AG08396 (cell line): ENCODE results near the gene ATRN.

Source experiments
- DNase-seq: peaks from one replicate; pipeline ENCODE4 v3.0.0; 2012; ENCODE audit warnings: low spot score, mixed read lengths

The ATRN gene

DNA sequence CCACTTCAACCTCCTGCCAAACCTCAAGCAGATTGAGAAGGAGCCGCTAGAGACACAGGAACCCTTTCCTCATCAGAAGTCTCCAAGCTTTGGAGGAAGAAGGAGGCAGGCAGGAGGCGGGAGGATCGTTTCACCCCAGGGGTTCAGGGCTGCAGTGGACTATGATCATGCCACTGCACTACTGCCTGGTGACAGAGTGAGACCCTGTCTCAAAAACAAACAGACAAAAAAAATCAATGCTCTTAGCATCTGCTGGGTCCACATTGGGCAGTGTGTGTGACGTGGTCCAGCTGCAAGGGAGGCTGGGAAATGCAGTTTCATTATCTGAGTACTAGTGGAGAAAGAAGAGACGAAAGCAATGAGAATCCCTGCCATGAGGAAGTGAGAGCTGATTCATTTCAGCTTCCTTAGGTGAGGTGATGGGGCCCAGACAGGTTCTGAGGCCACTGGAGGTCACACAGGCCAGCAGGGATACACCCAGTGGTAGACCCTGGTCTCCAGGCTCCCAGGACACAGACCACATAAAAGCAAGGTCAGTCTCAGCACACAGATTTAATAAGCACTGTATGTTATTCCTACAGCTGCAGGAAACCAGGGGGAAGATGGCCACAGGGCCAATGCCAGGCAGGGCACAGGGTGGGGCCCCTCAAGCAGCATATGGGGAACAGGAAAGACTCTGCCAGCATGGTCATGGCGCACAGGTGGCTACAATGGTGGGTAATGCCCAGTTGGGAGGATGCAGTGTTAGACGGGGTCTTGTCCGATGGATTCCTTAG lies 188.1 kb downstream of the ATRN start:
- DNase-seq: no peak

DNA sequence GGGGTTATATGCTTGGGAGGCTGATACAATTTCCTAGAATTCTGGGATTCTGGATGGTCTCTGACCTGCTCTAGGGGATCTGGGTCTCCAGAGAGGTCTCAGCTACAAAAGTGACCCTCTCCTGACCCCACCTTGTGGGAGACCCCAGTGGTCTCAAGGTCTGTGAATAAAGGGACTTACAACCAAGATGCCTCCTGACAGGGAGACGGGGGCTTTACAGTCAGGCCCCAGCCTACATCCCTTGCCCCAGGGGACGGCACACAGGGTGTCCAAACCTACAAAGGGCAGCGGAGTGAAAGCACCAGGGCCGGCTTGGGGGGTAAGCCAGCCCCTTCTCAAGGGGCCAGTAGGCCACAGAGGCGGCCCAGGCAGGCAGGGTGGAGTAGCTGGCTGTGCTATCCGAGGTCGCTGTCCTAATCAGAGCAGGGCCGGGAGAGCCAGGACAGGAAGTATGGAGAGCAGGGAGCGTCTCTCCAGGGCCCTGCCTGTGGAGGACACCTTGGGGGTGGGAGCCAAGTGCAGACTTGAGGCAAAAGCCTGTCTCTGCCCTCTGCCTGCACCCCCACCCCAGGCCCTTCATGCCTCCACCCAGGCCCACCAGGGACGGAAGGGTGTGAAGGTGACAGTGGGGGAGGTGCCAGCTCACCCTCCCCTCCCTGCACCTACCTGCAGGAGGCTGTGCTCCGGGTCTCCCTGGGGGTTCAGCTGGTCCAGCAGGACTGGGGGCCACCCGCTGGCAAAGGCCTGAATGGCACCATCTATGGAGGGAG lies 188.9 kb downstream of the ATRN start:
- no peak for DNase-seq

DNA sequence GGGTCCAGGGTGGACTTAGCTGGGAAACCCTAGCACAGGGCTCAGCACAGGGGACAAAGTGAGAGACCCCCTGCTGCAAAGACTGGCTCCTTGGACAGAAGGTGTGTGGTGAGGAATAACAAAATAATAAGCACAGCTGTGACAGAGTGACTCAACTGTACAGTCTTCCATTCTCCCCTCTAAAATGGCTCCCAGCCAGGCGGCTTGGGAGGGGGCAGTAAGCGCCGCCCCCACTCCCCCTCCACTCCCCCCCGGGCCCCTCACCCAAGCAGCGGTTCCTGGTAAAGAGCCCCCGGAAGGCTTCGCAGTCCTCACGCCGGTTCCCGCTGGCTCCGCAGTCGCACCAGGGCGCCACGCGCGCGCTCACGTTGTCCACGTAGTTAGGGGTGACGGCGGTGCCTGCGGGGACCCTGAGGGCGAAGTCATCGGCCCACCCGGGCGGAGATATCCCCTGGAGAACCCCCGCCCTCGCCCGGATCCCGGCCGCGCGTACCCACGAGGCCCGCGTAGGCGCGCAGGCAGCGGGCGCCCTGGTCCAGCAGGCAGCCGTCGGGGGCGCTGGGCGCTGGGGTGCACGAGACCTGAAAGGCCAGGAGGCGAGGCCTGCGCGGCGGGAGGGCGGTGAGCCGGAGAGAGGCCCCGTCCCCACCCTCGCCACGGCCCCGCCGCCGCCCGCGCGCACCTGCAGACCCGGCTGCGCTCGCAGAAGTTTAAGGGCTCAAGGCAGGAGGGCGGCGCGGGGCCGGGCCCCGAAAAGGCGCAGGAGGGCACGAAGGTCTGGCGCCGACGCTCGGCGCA lies 189.6 kb downstream of the ATRN start:
- DNase-seq: no peak

DNA sequence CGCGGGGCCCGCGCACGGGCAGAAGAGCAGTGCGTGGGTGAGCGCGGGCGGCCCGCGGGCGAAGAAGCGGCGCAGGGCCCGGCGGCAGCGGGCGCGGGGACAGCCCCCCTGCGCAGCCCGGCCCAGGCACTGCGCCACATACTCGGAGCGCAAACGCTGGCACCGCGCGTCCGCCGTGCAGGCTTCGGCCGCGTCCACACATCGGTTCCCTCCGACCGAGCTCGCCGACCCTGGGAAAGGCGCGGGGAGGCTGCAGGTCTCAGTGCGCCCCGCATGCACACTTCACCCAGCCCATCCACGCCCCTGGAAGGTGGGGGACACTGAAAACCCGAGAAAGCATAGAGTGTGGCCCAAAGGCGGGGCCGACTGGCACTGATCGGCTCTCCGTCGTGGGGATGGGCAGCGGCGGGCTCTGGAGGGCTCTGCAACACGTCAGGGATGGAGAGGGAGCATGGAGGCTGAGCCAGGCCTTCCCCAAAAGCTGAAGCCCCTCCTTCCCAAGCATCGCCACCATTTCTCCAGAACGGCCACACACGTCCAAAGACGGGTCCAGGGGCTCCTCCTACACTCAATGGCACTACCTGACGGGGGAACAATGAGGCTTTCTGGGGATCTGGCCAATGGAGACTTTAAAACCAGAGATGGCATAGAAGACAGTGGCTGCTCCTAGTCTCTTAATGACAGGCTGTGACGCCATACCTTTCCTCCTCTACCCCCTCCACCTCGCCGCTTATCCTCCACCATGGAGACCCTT lies 190.4 kb downstream of the ATRN start:
- DNase-seq: no peak

DNA sequence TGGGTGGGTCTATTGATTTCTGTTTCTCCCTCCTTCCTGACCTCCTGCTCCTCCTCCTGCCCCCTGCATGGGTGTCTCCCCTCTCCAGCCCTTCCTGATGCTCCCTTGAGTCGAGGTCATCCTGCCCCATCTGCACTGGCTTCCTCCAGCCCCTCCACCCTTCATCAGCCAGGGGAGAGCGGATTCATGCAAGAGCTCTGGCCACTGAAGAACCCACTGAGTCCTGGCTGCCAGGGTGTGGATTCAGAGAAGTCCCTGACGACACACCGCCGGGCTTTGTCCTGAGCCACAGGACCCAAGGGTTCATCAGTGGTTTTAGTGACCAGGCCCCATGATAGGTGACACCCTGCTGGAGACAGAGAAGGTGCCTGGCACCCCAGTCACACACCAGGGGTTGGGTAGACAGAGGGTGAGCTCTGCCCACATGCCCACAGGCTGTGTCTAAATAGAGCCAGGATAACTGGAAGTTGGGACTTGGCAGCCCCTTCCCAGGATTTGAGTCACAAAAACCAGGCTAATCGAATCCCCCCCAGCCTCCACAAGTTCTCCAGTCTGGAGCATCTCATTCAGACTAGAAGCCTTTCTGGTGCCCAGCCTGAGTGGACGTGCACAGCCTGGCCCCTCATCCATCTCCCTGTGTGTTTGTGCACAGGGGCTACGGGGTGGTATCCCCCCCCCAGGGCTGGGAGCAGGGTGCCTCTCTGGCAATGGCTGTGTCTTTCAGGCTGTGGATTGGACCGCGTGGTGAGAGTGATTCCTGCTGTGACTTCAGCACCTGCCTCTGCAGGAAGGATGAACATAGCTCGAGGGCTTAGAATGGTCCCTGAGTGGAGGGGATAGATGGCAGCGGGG lies 191.2 kb downstream of the ATRN start:
- no peak for DNase-seq

DNA sequence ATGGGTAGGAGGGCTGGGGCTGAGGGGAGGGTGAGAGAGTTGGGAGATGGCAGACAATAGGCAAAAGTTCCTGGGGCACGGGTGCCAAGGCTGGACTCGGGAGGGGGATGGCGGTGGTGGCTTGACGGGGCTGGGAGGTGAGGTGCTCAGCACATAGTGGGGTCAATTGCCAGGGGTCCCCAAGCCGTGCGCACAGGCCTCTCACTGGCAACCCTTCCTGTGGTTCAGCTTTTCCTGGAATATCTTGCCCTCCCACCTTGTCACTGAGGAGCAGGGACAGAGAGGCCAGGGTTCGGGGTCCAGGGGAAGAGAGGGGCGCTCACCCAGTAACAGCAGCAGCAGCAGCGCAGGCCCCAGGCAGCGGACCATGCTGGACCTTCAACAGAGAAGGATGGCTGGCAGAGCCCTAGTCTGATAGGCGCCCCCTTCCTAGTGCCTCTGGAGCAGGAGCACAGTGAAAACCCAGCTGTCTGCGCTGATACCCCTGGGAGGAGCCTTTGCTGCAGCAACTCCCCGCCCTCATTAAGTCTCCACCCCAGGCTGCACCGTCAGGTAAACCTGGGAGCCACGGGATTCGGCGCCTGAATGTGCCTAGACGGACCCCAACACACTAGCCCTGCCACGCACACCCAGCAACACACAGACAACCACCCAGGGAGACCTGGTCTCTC lies 192.3 kb downstream of the ATRN start, which contains the start of gene GFRA4:
Gene GFRA4 (minus strand): TSS at position 369 of the 671 bp plus-strand sequence. CDS start 0 bp downstream, at position 369.
- DNase-seq: peak; percentile 5

DNA sequence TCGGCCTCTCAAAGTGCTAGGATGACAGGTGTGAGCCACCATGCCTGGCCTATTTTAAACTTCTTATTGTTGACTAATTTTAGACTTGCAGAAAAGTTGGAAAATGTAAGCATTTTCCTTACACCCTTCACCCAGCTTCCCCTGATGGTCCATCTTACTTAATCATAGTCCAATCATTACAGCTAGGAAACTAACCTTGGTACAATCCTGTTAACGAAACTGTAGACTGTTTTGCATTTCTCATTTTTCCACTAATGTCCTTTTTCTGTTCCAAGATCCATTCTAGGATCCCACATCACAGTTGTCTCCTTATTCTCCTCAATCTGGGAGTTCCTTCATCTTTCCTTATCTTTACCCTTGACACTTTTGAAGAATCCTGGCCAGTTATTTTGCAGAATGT lies 193.0 kb downstream of the ATRN start:
- no peak for DNase-seq

DNA sequence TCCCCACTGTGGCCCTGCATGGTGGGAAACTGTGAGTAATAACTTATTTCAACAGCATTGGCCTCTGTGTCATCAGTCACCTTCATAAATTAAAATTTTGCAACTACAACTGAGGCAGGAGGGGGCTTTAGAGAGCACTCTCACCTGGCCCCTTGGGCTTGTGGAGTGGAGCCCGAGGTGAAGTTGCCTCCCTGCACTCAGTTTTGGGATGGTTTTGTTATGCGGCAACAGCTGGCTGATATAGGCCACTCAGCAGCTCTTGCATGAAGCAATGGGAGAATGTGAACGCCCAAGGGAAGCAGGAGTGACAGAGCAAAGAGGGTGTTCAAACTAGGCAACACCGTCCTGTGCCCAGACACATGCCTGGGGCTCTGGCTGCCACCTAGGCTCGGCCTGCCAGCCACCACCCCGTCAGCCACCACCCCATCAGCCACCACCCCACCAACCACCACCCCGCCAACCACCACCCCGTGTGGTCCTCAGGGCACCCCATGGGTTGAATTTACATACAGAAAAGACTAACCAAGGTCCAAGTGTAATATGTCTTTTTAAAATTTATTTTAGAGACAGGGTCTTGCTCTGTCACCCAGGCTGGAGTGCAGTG lies 196.7 kb downstream of the ATRN start:
- DNase-seq: no peak

DNA sequence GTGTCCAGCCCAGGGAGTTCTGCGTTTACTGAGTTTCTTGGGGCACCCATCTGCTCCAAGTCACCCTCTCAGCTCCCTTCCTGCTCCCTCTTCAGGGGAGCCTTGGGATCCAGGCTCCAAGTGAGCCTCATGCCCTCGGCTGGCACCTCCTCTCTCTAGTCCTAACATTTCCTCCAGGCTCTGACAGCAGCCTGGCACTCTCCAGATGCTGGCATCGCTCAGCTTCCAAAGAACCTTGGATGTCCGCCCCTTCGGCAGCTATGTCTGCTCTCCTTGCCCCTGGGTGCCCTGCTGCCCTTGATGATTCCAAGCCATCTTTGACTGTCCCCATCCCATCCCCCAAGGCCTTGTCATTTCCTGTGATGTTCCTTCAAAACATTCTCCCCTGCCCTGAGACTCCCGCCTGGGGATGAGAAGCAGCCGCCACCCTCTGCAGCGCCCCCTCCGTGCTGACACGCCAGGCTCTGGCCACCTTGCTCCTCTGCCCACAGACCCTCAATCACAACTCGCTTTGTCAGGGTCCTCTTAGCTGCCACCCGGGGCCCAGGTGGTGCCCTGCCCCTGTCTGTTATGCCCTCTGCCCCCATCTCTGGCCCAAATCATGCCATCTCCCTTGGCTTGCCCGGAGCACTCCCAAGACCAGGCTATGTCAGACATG lies 199.0 kb downstream of the ATRN start:
- DNase-seq: no peak

DNA sequence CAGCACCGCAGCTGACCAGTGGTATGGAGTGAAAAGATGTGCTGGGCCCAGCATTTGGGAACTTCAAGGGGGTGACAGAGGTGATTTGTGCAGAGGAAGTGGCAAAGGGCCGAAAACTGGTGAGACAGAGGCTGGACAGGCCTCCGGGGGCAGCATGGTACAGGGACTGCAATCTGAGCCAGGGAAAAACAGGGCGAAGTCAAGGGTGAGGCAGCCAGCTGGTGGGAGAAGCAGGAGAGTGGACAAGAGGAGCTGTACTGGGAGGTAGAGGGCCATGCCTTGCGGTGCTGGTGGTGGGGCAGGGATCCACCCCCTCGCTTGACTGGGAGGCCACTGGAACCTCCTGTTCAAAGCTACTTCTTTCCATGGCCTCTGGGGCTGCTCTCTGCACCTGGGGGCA lies 199.7 kb downstream of the ATRN start:
- no peak for DNase-seq

DNA sequence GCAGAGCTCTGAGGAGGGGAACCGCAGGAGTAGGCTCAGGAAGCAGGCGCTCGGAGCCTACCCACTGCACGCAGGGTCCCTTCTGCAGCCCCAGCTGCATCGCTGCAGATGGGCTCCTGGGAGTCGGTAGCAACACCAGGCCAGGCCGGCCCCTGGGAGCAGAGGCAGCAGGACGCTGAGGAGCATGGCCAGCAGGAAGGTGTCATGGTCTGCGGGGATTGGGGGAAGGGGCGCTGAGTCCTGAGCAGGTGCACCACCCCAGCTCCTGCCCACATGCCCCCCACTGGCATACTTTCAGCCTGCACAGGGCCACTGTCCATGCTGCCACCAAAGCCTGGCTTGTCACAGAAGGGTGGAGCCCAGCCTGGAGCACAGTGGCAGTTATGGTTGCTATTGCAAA lies 200.1 kb downstream of the ATRN start:
- DNase-seq: no peak

DNA sequence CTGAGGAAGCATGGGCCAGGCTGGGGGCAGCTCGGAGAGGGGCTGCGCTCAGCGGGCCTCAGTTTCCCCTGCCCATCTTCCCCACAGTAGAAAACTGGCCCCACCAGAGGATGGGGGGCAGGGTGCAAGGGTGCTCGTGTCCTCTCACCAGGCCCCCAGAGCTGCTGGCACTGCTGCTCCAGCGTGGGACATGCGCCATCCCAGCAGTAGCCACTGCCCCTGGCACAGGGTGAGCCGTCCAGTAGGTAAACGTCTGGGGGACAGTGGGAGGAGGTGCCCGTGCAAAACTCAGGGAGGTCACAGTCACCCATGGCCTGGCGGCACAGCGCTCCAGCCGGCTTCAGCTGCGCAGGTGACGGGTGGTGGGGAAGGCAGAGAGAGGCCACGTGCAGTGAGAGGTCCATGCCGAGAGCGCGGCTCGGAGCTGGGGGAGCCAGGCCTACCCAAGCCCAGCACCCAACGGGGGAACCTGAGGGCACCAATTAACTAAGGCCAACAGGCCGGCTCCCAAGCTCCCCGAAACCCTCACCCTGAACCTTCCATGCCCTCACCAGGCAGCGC lies 201.2 kb downstream of the ATRN start:
- no peak for DNase-seq

DNA sequence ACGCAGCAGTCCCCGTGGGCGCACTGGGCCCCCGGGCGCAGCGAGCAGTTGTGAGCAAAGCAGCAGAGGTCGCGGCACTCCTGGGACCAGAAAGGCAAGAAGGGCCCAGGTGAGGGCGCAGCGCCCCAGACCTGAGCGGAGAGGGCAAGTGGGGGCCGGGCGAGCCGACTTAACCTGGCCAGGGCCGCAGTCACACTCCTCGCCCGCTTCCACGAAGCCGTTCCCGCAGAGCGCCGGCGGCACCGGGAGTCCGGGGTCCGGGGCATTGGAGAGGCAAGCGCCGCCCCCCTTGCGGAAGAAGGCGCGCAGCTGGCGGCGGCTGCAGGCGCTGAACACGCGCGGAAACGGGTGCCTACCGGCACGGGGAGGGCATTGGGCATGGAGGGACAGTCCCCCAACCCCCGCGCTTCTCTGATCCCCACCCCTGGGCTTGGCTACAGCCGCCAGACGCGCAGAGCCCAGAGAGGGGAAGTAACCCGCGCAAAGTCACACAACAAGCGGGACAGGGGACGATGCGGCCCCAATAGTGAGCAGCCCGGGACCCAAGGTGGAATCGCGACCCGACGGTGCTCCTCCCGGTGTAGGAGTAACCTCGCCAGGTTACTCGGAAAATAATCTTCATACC lies 201.8 kb downstream of the ATRN start:
- DNase-seq: no peak

DNA sequence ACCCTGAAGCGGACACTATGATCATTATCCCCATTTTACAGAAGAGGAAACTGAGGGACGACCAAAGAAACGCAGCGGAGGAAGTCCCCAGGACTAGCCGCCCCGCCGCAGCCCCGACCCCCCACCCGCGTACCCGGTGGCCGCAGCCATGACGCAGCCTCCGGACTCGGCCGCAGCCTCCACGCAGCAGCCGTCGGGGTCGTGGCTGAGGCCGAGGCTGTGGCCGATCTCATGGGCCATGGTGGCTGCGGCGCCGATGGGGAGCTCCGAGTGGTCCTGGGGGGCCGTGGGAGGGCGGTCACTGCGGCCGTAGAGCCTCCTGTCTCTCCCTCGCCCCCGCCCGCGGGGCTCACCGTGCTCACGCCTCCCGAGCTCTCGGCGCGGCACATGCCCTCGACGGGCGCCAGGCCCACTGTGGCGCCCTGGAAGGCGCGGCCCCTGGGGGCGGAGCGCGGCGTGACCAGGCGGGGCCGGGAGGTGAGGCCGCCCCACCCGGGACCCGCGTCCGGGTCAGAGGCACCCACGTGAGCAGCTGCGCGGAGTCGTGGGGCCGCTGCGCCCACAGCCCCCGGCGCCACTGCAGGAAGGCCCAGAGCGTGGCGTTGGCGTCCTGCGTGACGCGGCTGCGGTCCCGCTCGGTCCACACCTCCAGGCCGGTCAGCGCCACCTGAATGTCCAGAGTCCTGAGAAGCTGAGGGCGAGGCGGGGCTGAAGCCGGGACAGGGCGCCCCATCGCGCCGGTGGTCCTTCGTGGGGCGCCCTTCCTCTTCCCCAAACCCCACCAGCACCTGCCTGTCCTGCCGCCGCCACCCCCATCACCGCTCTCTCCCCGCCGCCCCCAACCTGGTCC lies 202.6 kb downstream of the ATRN start:
- DNase-seq: no peak

DNA sequence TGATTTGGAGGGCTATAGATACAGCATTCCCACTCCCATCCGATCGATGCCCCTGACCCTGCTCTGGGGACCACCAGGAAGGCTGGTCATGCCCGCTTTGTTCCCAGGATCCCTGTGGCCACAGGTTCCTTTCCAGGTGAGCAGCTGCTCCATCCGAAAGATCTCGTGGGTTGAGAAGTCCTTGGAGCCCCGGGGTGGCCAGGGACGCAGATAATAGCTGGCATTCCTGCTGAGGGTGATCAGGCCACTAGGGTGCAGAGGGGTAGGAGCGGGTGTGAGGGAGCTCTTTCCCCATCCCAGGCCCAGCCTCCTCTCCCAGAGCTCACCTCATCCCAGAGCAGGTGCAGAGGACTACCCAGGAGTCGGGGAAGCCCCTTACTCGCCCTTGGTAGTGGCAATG lies 203.6 kb downstream of the ATRN start:
- DNase-seq: no peak

DNA sequence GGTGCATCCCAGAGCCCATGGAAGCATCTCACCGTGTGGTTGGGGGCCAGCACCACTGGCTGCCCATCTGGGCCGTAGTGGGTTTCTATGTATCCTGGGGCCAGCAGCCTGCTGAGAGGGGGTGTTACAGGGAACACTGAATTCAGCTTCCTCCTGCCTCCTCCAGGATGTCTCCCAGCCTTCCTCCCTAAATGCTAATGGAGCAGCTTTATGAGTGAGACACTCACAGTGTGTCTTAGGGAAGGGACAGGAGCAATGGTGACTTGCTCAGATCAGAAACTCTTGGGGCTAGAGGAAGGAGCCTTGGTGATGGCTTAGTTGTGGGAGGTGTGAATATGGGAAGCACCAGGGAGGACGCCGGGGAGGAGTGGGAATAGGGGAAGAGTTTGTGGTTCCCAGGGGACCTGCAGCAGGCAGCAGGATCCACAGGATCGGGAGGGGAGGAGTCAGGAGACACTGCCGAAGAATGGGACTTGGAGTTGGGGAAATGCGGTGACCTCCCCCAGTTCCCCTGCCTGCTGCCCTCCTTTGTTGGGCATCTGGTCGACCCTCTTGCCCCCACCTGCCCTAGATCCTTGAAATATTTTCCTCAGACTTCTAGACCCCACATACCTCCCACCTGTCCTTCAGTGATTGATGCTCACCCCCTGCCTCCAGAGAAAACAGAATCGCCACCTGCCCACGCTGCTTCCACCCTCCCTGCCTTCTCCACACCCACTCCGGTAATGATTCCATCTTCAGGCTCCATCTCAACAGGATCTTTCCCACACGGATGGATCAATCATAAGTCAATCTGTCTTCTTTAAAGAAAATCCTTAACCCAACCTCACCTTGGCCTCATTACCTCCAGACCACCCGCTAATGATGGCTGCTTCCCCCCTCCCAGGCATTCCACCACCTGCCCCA lies 204.4 kb downstream of the ATRN start:
- no peak for DNase-seq

DNA sequence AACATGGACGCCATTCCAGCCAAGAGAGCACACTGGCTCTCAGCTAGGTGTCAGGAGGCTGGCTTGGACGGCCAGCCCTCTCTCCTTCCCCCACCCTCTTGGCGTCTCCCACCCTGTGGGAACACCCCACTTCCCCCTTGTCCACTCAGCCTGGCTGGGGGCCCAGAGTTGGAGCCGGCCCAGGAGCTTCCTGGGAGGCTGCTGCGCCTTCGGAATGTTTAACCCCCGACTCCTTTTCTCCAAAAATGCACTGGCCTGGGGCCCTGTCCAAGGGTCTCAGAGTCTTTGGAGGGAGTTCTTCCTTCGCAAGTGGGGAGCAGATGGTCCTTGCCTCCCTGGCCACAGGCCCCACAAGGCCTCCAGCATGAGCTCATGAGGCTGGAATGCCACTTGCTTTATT lies 206.9 kb downstream of the ATRN start:
- DNase-seq: no peak
